GM12864 (cell line): ENCODE results near the gene SLC4A8.
"Not testable (repeated sequence)": the region's sequence is repeated elsewhere in the genome, so short reads cannot be mapped to it uniquely, and the experiment has no call there.

Source experiments
- DNase-seq: peaks from one replicate; pipeline ENCODE4 v3.0.0-alpha.2; 2011; ENCODE audit warnings: low read depth
- H3K4me3 ChIP-seq: 2 replicates; pipeline ENCODE4 v1.5.1; 2011; ENCODE audit warnings: mild to moderate bottlenecking, low read depth, low read length, control low read depth
- TF ChIP-seq, protein P1 (sequence below): IDR thresholded peaks from 2 replicates; pipeline ENCODE4 v1.5.1; 2011; ENCODE audit warnings: low read depth, mild to moderate bottlenecking, moderate library complexity, low read length, control low read depth, inconsistent platforms; ENCODE audit errors: missing control alignments

Gene SLC4A8

GRCh38 chr12:51441583-51441982, 17.0 kb downstream of the SLC4A8 start:
- DNase-seq: no peak
- TF ChIP-seq, protein P1, sequence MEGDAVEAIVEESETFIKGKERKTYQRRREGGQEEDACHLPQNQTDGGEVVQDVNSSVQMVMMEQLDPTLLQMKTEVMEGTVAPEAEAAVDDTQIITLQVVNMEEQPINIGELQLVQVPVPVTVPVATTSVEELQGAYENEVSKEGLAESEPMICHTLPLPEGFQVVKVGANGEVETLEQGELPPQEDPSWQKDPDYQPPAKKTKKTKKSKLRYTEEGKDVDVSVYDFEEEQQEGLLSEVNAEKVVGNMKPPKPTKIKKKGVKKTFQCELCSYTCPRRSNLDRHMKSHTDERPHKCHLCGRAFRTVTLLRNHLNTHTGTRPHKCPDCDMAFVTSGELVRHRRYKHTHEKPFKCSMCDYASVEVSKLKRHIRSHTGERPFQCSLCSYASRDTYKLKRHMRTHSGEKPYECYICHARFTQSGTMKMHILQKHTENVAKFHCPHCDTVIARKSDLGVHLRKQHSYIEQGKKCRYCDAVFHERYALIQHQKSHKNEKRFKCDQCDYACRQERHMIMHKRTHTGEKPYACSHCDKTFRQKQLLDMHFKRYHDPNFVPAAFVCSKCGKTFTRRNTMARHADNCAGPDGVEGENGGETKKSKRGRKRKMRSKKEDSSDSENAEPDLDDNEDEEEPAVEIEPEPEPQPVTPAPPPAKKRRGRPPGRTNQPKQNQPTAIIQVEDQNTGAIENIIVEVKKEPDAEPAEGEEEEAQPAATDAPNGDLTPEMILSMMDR: no peak
- H3K4me3 ChIP-seq: no peak overlapping the region

DNA sequence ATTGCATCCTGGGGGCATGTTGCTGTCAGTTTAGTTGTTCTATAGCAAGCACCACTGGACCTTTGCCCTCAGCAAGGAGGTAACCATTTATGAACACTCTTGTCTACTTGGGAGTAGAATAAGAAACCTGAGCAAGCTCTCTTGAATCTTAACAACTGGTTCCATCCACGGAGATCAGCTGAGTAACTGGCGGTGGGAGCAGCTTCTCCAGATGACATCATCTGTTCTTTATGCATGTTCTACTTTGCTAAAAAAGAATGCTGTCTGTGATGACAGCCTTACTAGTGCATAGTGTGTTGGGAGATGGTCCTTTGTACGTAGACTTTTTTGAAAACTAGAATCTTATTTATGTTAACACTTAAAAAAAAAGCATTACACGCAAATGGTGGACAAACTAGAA, 17.7 kb downstream of the SLC4A8 start:
- no peak for DNase-seq
- TF ChIP-seq, protein P1: no peak
- H3K4me3 ChIP-seq: no peak overlapping the region

DNA sequence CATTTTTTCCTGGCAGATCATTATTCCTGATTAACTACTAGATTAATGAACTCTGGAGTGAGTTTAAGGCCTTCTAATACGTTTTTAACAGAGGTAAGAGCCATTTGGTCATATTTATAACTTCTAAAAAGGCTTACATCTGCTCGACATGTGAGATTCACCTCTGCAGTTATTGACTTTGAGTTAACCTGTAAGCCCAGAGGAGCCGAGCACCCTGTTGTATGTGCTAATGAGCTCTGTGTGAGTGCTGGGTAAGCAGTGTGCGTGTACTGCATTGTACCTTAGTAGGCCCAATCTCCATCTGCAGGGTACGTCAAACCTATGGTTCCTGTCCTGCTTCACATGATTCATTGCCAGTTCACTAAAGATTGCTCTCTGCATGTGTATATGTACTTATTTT, 18.9 kb downstream of the SLC4A8 start:
- TF ChIP-seq, protein P1: no peak
- DNase-seq: no peak
- no peak overlapping the region for H3K4me3 ChIP-seq

DNA sequence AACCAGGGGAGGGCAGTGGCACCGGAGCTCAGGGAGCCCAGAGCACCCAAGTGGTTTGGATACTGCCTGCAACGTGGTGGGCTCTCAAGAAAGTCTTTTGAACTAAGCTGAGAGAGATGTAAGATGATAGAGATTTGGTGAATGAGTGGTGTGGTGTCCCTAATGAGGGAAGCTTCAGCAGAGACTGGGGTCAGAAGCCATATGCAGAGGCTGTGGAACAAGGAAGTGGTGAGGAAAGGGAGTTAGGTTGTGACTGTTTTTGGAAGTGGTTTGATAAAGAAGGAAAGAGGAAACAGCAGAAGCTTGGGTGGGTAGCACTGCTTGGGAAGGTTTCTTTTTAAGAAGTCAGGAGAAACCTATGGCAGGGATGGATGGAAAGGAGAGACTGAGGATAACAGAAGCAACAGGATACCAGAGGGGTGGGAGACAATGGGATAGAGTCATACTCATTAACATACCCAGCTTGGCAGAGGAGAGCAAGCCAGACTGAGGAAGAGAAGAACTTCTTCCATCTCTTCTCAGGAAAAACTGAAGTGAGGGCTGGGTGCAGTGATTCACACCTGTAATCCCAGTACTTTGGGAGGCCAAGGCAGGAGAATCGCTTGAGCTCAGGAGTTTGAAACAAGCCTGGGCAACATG, 24.1 kb downstream of the SLC4A8 start:
- no peak for DNase-seq
- H3K4me3 ChIP-seq: no peak overlapping the region
- TF ChIP-seq, protein P1: no peak

- no peak for DNase-seq
- TF ChIP-seq, protein P1: no peak
- H3K4me3 ChIP-seq: no peak overlapping the region
Observed at GRCh38 chr12:51449580-51450246, 25.1 kb downstream of the SLC4A8 start.

DNA sequence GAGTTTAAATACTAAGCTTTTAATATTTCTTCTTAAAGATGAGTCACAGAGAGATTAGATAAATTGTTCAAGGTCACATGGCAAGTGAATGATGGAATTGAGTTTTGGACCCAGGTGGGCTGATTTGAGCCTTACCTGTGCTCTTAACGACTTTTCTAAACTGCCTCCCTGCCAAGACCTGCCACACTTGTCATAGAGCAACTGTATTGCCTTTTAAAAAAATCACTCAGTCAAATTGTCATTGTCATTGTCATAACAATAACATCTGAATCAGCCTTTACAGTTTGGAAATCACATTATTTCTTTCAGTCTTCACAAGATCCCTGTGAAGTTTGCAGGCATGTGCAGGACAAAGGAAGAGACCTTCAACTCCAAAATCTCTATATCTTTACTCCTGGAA, 25.7 kb downstream of the SLC4A8 start:
- no peak for DNase-seq
- TF ChIP-seq, protein P1: no peak

GRCh38 chr12:51450806-51451205, 26.2 kb downstream of the SLC4A8 start:
- no peak for DNase-seq
- TF ChIP-seq, protein P1: no peak
- no peak overlapping the region for H3K4me3 ChIP-seq

More for the DNA sequence above, 25.7 kb downstream of the SLC4A8 start:
- H3K4me3 ChIP-seq: no peak overlapping the region

DNA sequence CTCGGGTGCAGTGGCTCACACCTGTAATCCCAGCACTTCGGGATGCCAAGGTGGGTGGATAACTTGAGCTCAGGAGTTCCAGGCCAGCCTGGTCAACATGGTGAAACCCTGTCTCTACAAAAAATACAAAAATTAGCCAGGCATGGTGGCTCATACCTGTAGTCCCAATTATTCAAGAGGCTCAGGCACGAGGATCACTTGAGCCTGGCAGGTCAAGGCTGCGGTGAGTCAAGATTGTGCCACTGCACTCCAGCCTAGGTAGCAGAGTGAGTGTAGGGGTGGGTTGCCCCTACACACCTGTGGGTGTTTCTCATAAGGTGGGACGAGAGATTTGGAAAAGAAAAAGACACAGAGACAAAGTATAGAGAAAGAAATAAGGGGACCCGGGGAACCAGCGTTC, 29.4 kb downstream of the SLC4A8 start:
- not testable (repeated sequence) for DNase-seq, H3K4me3 ChIP-seq

- not testable (repeated sequence) for DNase-seq, H3K4me3 ChIP-seq
Observed at GRCh38 chr12:51455050-51455449, 30.4 kb downstream of the SLC4A8 start.
